ENCODE results near the gene PRSS1. TPM values are rescaled to one million over a fixed set of nuclear protein-coding genes. Genes with fewer than 3 reads are reported as not detected.

Gene PRSS1
- total RNA-seq, 1 donor from 2014 or later, result not detected

- no peak for DNase-seq
- Mint-ChIP-seq H3K9me3 (no peaks in the 10 kb centered on the region), H3K36me3 (ENCODE audit: low read depth) (no peaks in the 10 kb centered on the region), H3K4me1 (peaks cover 28% of the 10 kb centered on the region), H3K4me3 (no peak overlapping the region), H3K27me3 (peaks cover 5% of the 10 kb centered on the region), H3K27ac (no peak overlapping the region)
- ATAC-seq (ENCODE audit: low read depth), result no peak
- POLR2A ChIA-PET, result interaction anchor here (1.6 kb wide), 1 partner anchor 94 kb away, joined by 4 read pairs; no protein-coding TSS in a partner anchor
- no peak for TF ChIP-seq CTCF (IDR thresholded peaks at IDR 0.05)
- intact Hi-C loops (cut with micrococcal nuclease), result loop anchor here (2.0 kb wide), 1 partner anchor 15 kb away; no protein-coding TSS in a partner anchor
- CTCF ChIA-PET, result interaction anchor here (0.7 to 9.1 kb wide), 2 partner anchors 66 to 372 kb away, joined by 3 to 168 read pairs; no protein-coding TSS in a partner anchor
Observed at GRCh38 chr7:142717453-142717852, 31.8 kb upstream of the PRSS1 start.

GRCh38 chr7:142718313-142718712 lies 31.0 kb upstream of the PRSS1 start:
- TF ChIP-seq CTCF (IDR thresholded peaks at IDR 0.05), result no peak
- intact Hi-C loops (cut with micrococcal nuclease), result no loop called here
- ATAC-seq (ENCODE audit: low read depth) (no peak), DNase-seq (no peak)
- no peak overlapping the region for H3K4me3 Mint-ChIP-seq
- ChIA-PET POLR2A (interaction anchor here (1.6 kb wide), 1 partner anchor 93 kb away, joined by 4 read pairs; no protein-coding TSS in a partner anchor), CTCF (no interaction called here)
- H3K27me3 Mint-ChIP-seq, result peaks cover 5% of the 10 kb centered on the region
- H3K27ac Mint-ChIP-seq, result no peak overlapping the region
- H3K4me1 Mint-ChIP-seq, result peaks cover 28% of the 10 kb centered on the region
- no peaks in the 10 kb centered on the region for H3K9me3 Mint-ChIP-seq
- H3K36me3 Mint-ChIP-seq (ENCODE audit: low read depth), result no peaks in the 10 kb centered on the region

GRCh38 chr7:142720172-142720773 lies 29.0 kb upstream of the PRSS1 start:
- ATAC-seq (ENCODE audit: low read depth) (no peak), DNase-seq (no peak)
- TF ChIP-seq CTCF (IDR thresholded peaks at IDR 0.05), result no peak
- Mint-ChIP-seq H3K27ac (no peak overlapping the region), H3K36me3 (ENCODE audit: low read depth) (no peaks in the 10 kb centered on the region), H3K9me3 (no peaks in the 10 kb centered on the region), H3K4me1 (peaks cover 13% of the 10 kb centered on the region), H3K27me3 (peaks cover 11% of the 10 kb centered on the region), H3K4me3 (no peak overlapping the region)
- intact Hi-C loops (cut with micrococcal nuclease), result no loop called here
- CTCF ChIA-PET, result interaction anchor here (1.4 kb wide), 1 partner anchor 8 kb away, joined by 3 read pairs; no protein-coding TSS in a partner anchor
- POLR2A ChIA-PET, result no interaction called here

GRCh38 chr7:142720986-142721385 lies 28.3 kb upstream of the PRSS1 start:
- no peak overlapping the region for H3K4me3 Mint-ChIP-seq
- H3K4me1 Mint-ChIP-seq, result peaks cover 13% of the 10 kb centered on the region
- DNase-seq (no peak), ATAC-seq (ENCODE audit: low read depth) (no peak)
- intact Hi-C loops (cut with micrococcal nuclease), result no loop called here
- POLR2A ChIA-PET, result no interaction called here
- no peaks in the 10 kb centered on the region for H3K36me3 Mint-ChIP-seq (ENCODE audit: low read depth)
- TF ChIP-seq CTCF (IDR thresholded peaks at IDR 0.05), result no peak
- no peak overlapping the region for H3K27ac Mint-ChIP-seq
- no peaks in the 10 kb centered on the region for H3K9me3 Mint-ChIP-seq
- peaks cover 15% of the 10 kb centered on the region for H3K27me3 Mint-ChIP-seq
- CTCF ChIA-PET, result interaction anchor here (1.4 kb wide), 1 partner anchor 9 kb away, joined by 3 read pairs; no protein-coding TSS in a partner anchor

- ChIA-PET POLR2A (no interaction called here), CTCF (no interaction called here)
- ATAC-seq (ENCODE audit: low read depth), result no peak
- H3K27ac Mint-ChIP-seq, result no peak overlapping the region
- H3K4me1 Mint-ChIP-seq, result peaks cover 6% of the 10 kb centered on the region
- H3K9me3 Mint-ChIP-seq, result no peaks in the 10 kb centered on the region
- TF ChIP-seq CTCF (IDR thresholded peaks at IDR 0.05), result no peak
- no peak for DNase-seq
- H3K36me3 Mint-ChIP-seq (ENCODE audit: low read depth), result no peaks in the 10 kb centered on the region
- H3K4me3 Mint-ChIP-seq, result no peak overlapping the region
- peaks cover 15% of the 10 kb centered on the region for H3K27me3 Mint-ChIP-seq
- intact Hi-C loops (cut with micrococcal nuclease), result no loop called here
Observed at GRCh38 chr7:142722248-142722794, 27.0 kb upstream of the PRSS1 start.

All from activated B cell treated with CpG ODN at 0.5 μM for 24 hours (primary cell).